ENCODE data around the gene ALDH16A1. TPM values are rescaled to one million over a fixed set of nuclear protein-coding genes. Genes with fewer than 3 reads are reported as not detected.
A peak's percentile ranks its signal among the peaks of the same experiment; 100 is the strongest.

Gene ALDH16A1
- total RNA-seq, 1 experiment from 2014 or later, result 40.9 TPM

GRCh38 chr19:49451430-49452181 is 1.4 kb upstream of the ALDH16A1 start, which contains the start of gene PIH1D1:
Gene PIH1D1 (minus strand): TSS chr19:49451814. CDS start chr19:49451574, 240 bp downstream.
- Histone ChIP-seq H3K4me3 (peak within 1 kb of the TSS; percentile 87), H2AFZ (peak within 1 kb of the TSS; percentile 98), H3K9me2 (ENCODE audit: insufficient read depth) (no peaks in the 10 kb centered on the region), H3K4me2 (peak within 1 kb of the TSS; percentile 98), H3F3A (ENCODE audit: insufficient read depth, low read depth) (peaks cover 47% of the 10 kb centered on the region), H3K9me3 (ENCODE audit: insufficient read depth, low read depth) (no peaks in the 10 kb centered on the region), H4K20me1 (ENCODE audit: insufficient read depth) (no peaks in the 10 kb centered on the region), H3K36me3 (ENCODE audit: low read depth) (peaks cover 11% of the 10 kb centered on the region), H3K27ac (peak within 1 kb of the TSS; percentile 92), H3K27me3 (ENCODE audit: insufficient read depth, low read depth) (no peaks in the 10 kb centered on the region), H3K79me2 (ENCODE audit: low read depth) (peaks cover 60% of the 10 kb centered on the region), H3K4me1 (replicated peaks; ENCODE audit: insufficient read depth) (peaks cover 13% of the 10 kb centered on the region)
- intact Hi-C loops (cut with micrococcal nuclease; ENCODE audit: unreplicated experiment), result loop anchor here (2.0 kb wide), 2 partner anchors 45 to 189 kb away; partner anchors contain the start of genes RPS11 and RRAS
- DNase-seq, result peak; percentile 96 to 100
- POLR2A ChIA-PET (ENCODE audit: unreplicated experiment), result interaction anchor here (0.5 to 1.0 kb wide), 11 partner anchors 10 to 1818 kb away, joined by 3 to 6 read pairs (median 4); partner anchors contain the start of gene RUVBL2
- CTCF ChIA-PET, result interaction anchor here (0.5 to 1.0 kb wide), 4 partner anchors 91 to 197 kb away, joined by 3 read pairs; no protein-coding TSS in a partner anchor
- no TSS peak for BruUV-seq (replicated peaks)
- TF ChIP-seq EZH2 (IDR thresholded peaks at IDR 0.05; ENCODE audit: low read depth) (no peak), CTCF (conservative IDR thresholded peaks at IDR 0.05) (no peak)

GRCh38 chr19:49453757-49454240 is 774 bp downstream of the ALDH16A1 start:
- Histone ChIP-seq H2AFZ (peak overlapping the region; percentile 70), H3F3A (ENCODE audit: insufficient read depth, low read depth) (peaks cover 26% of the 10 kb centered on the region), H3K9me2 (ENCODE audit: insufficient read depth) (no peaks in the 10 kb centered on the region), H3K36me3 (ENCODE audit: low read depth) (peaks cover 4% of the 10 kb centered on the region), H3K79me2 (ENCODE audit: low read depth) (peaks cover 53% of the 10 kb centered on the region), H3K9me3 (ENCODE audit: insufficient read depth, low read depth) (no peaks in the 10 kb centered on the region), H4K20me1 (ENCODE audit: insufficient read depth) (no peaks in the 10 kb centered on the region), H3K4me3 (peak overlapping the region; percentile 87), H3K4me2 (peak overlapping the region; percentile 85), H3K27ac (peak overlapping the region; percentile 92), H3K4me1 (replicated peaks; ENCODE audit: insufficient read depth) (peaks cover 13% of the 10 kb centered on the region), H3K27me3 (ENCODE audit: insufficient read depth, low read depth) (no peaks in the 10 kb centered on the region)
- TF ChIP-seq EZH2 (IDR thresholded peaks at IDR 0.05; ENCODE audit: low read depth), result no peak
- no peak for TF ChIP-seq CTCF (conservative IDR thresholded peaks at IDR 0.05)
- intact Hi-C loops (cut with micrococcal nuclease; ENCODE audit: unreplicated experiment), result loop anchor here (1.0 to 2.0 kb wide), 3 partner anchors 34 to 187 kb away; partner anchors contain the start of genes RPL13A, RPS11 and RRAS
- TSS peak; percentile 86 for BruUV-seq (replicated peaks)
- POLR2A ChIA-PET (ENCODE audit: unreplicated experiment), result interaction anchor here (0.5 to 1.0 kb wide), 7 partner anchors 187 to 1043 kb away, joined by 3 to 7 read pairs (median 5); partner anchors contain the start of genes BCL2L12, CA11 and IRF3
- no peak for DNase-seq
- CTCF ChIA-PET, result no interaction called here

GRCh38 chr19:49455773-49456172 is 2.7 kb downstream of the ALDH16A1 start:
- Histone ChIP-seq H3K4me2 (no peak overlapping the region), H3K27ac (no peak overlapping the region; the same call in 1 of the 2 replicates), H3K4me3 (no peak overlapping the region), H3F3A (ENCODE audit: insufficient read depth, low read depth) (peaks cover 26% of the 10 kb centered on the region), H2AFZ (no peak overlapping the region), H3K79me2 (ENCODE audit: low read depth) (peaks cover 34% of the 10 kb centered on the region), H4K20me1 (ENCODE audit: insufficient read depth) (no peaks in the 10 kb centered on the region), H3K27me3 (ENCODE audit: insufficient read depth, low read depth) (no peaks in the 10 kb centered on the region), H3K4me1 (replicated peaks; ENCODE audit: insufficient read depth) (peaks cover 6% of the 10 kb centered on the region), H3K9me2 (ENCODE audit: insufficient read depth) (no peaks in the 10 kb centered on the region), H3K9me3 (ENCODE audit: insufficient read depth, low read depth) (no peaks in the 10 kb centered on the region), H3K36me3 (ENCODE audit: low read depth) (peaks cover 8% of the 10 kb centered on the region)
- TF ChIP-seq CTCF (conservative IDR thresholded peaks at IDR 0.05) (no peak), EZH2 (IDR thresholded peaks at IDR 0.05; ENCODE audit: low read depth) (no peak)
- ChIA-PET POLR2A (ENCODE audit: unreplicated experiment) (interaction anchor here (0.6 kb wide), 1 partner anchor 40 kb away, joined by 3 read pairs; the partner anchor contains the start of gene RPS11), CTCF (no interaction called here)
- intact Hi-C loops (cut with micrococcal nuclease; ENCODE audit: unreplicated experiment), result no loop called here
- DNase-seq, result no peak
- BruUV-seq (replicated peaks), result no TSS peak
